Tibial artery (tissue), 4 donors: ENCODE measurements around the gene DDX53.

ENCODE experiments used
- DNase-seq, 2 donors: peaks; one replicate each; pipeline ENCODE4 v3.0.0-alpha.2; 2019
- H3K27ac ChIP-seq, 2 donors: fragments of 200-600 bp; sonication (generic) in 1 of 2; 1 replicate in 1 of 2; 2 replicates in 1 of 2; pipeline ENCODE4 v1.5.1; 2018 to 2019; ENCODE audit warnings: mild to moderate bottlenecking in 1 of 2
- H3K27me3 ChIP-seq, 2 donors: fragments of 200-600 bp; sonication (generic) in 1 of 2; one replicate each; pipeline versions ENCODE4 v1.5.1 to v1.6.0; 2016 to 2019
- H3K36me3 ChIP-seq, 3 donors: fragments of 200-600 bp; sonication (generic) in 2 of 3; one replicate each; pipeline ENCODE4 v1.5.1; 2016 to 2019; ENCODE audit warnings: mild to moderate bottlenecking in 2 of 3
- H3K4me1 ChIP-seq, 4 donors: fragments of 200-600 bp; sonication (generic) in 2 of 4; 1 replicate in 3 of 4; 2 replicates in 1 of 4; pipeline ENCODE4 v1.5.1; 2016 to 2019
- H3K4me3 ChIP-seq, 2 donors: fragments of 200-600 bp; sonication (generic) in 1 of 2; 1 replicate in 1 of 2; 2 replicates in 1 of 2; pipeline ENCODE4 v1.5.1; 2018 to 2019; ENCODE audit warnings: mild to moderate bottlenecking in 2 of 2
- H3K9me3 ChIP-seq, 3 donors: fragments of 200-600 bp; sonication (generic) in 1 of 3; one replicate each; pipeline ENCODE4 v1.5.1; 2016 to 2019
- CTCF ChIP-seq, 2 experiments: fragments of 200-600 bp in 1 of 2; fragments of 450-650 bp in 1 of 2; IDR thresholded peaks; one replicate each; pipeline ENCODE4 v1.5.1; 2017 to 2019; ENCODE audit warnings: antibody characterized with exemption in 2 of 2, mild to moderate bottlenecking in 1 of 2, moderate library complexity in 1 of 2
- intact Hi-C: fragments of 100-400 bp; cut with DNase I; formaldehyde crosslinking; loops from one replicate; pipeline ENCODE4 v1.15.0; 2023; ENCODE audit warnings: low total_unique reads

The DDX53 gene

GRCh38 chrX:22999696-23000223 lies at the start of gene DDX53:
TSS of gene DDX53 (plus strand) at chrX:22999960. CDS start at chrX:23000058, 98 bp downstream.
- no peak for TF ChIP-seq CTCF (IDR thresholded peaks at IDR 0.05)
- Histone ChIP-seq H3K27ac (no peak within 1 kb of the TSS), H3K36me3 (no peaks in the 10 kb centered on the region), H3K27me3 (no peaks in the 10 kb centered on the region), H3K4me3 (no peak within 1 kb of the TSS), H3K4me1 (no peaks in the 10 kb centered on the region), H3K9me3 (no peaks in the 10 kb centered on the region)
- no peak for DNase-seq
- intact Hi-C loops = no loop called here

- DNase-seq = no peak
- H3K27ac ChIP-seq = no peak overlapping the region
- TF ChIP-seq CTCF (IDR thresholded peaks at IDR 0.05) = no peak
- peaks cover 0 to 4% (median 0%) of the 10 kb centered on the region in 4 donors for H3K4me1 ChIP-seq
- no peaks in the 10 kb centered on the region for H3K9me3 ChIP-seq
- no peaks in the 10 kb centered on the region for H3K27me3 ChIP-seq
- no peaks in the 10 kb centered on the region for H3K36me3 ChIP-seq
- intact Hi-C loops = no loop called here
- no peak overlapping the region for H3K4me3 ChIP-seq
Observed at GRCh38 chrX:22950269-22951266, 49.2 kb upstream of the DDX53 start.

GRCh38 chrX:22952010-22952409 lies 47.8 kb upstream of the DDX53 start:
- no peaks in the 10 kb centered on the region for H3K36me3 ChIP-seq
- no peak overlapping the region for H3K4me3 ChIP-seq
- no peaks in the 10 kb centered on the region for H3K9me3 ChIP-seq
- peaks cover 0 to 4% (median 0%) of the 10 kb centered on the region in 4 donors for H3K4me1 ChIP-seq
- DNase-seq = no peak
- TF ChIP-seq CTCF (IDR thresholded peaks at IDR 0.05) = no peak
- intact Hi-C loops = no loop called here
- no peak overlapping the region for H3K27ac ChIP-seq
- H3K27me3 ChIP-seq = no peaks in the 10 kb centered on the region

GRCh38 chrX:22958250-22958649 lies 41.5 kb upstream of the DDX53 start:
- intact Hi-C loops = no loop called here
- no peaks in the 10 kb centered on the region for H3K27me3 ChIP-seq
- no peak for TF ChIP-seq CTCF (IDR thresholded peaks at IDR 0.05)
- H3K9me3 ChIP-seq = no peaks in the 10 kb centered on the region
- no peaks in the 10 kb centered on the region for H3K36me3 ChIP-seq
- no peak overlapping the region for H3K4me3 ChIP-seq
- H3K27ac ChIP-seq = no peak overlapping the region
- H3K4me1 ChIP-seq = no peaks in the 10 kb centered on the region
- no peak for DNase-seq

GRCh38 chrX:22959204-22959920 lies 40.4 kb upstream of the DDX53 start:
- TF ChIP-seq CTCF (IDR thresholded peaks at IDR 0.05) = no peak
- intact Hi-C loops = no loop called here

More at GRCh38 chrX:22959204-22959920, 40.4 kb upstream of the DDX53 start:
- H3K36me3 ChIP-seq = no peaks in the 10 kb centered on the region
- H3K27ac ChIP-seq = no peak overlapping the region
- no peak overlapping the region for H3K4me3 ChIP-seq
- no peaks in the 10 kb centered on the region for H3K9me3 ChIP-seq
- no peak for DNase-seq
- no peaks in the 10 kb centered on the region for H3K4me1 ChIP-seq
- H3K27me3 ChIP-seq = no peaks in the 10 kb centered on the region
